Hepatocyte (in vitro differentiated cells): ENCODE results near the gene PDK2.

Experiments used
- CTCF ChIP-seq: fragments of 200-600 bp; sonication (generic); IDR thresholded peaks from 2 replicates; pipeline ENCODE4 v1.5.1; 2016; ENCODE audit warnings: antibody characterized with exemption, mild to moderate bottlenecking; ENCODE audit not compliant: poor library complexity
- EZH2 ChIP-seq: fragments of 200-600 bp; sonication (generic); IDR thresholded peaks from 2 replicates; pipeline ENCODE4 v1.6.1; 2016; ENCODE audit warnings: antibody characterized with exemption, mild to moderate bottlenecking, borderline replicate concordance
- EZH2phosphoT487 ChIP-seq: fragments of 200-600 bp; sonication (generic); IDR thresholded peaks from one replicate; pipeline ENCODE4 v1.6.1; 2018; ENCODE audit warnings: antibody characterized with exemption, mild to moderate bottlenecking, low read depth, moderate library complexity; ENCODE audit not compliant: unreplicated experiment, severe bottlenecking

- no peak for TF ChIP-seq CTCF
- no peak for TF ChIP-seq EZH2
- TF ChIP-seq EZH2phosphoT487 = no peak
These were observed 59.5 kb downstream of the PDK2 start for GRCh38 chr17:50154604-50155003.
